ENCODE data around the gene FANCM.

FANCM gene, protein sequence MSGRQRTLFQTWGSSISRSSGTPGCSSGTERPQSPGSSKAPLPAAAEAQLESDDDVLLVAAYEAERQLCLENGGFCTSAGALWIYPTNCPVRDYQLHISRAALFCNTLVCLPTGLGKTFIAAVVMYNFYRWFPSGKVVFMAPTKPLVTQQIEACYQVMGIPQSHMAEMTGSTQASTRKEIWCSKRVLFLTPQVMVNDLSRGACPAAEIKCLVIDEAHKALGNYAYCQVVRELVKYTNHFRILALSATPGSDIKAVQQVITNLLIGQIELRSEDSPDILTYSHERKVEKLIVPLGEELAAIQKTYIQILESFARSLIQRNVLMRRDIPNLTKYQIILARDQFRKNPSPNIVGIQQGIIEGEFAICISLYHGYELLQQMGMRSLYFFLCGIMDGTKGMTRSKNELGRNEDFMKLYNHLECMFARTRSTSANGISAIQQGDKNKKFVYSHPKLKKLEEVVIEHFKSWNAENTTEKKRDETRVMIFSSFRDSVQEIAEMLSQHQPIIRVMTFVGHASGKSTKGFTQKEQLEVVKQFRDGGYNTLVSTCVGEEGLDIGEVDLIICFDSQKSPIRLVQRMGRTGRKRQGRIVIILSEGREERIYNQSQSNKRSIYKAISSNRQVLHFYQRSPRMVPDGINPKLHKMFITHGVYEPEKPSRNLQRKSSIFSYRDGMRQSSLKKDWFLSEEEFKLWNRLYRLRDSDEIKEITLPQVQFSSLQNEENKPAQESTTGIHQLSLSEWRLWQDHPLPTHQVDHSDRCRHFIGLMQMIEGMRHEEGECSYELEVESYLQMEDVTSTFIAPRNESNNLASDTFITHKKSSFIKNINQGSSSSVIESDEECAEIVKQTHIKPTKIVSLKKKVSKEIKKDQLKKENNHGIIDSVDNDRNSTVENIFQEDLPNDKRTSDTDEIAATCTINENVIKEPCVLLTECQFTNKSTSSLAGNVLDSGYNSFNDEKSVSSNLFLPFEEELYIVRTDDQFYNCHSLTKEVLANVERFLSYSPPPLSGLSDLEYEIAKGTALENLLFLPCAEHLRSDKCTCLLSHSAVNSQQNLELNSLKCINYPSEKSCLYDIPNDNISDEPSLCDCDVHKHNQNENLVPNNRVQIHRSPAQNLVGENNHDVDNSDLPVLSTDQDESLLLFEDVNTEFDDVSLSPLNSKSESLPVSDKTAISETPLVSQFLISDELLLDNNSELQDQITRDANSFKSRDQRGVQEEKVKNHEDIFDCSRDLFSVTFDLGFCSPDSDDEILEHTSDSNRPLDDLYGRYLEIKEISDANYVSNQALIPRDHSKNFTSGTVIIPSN (N-terminal part only)

DNA sequence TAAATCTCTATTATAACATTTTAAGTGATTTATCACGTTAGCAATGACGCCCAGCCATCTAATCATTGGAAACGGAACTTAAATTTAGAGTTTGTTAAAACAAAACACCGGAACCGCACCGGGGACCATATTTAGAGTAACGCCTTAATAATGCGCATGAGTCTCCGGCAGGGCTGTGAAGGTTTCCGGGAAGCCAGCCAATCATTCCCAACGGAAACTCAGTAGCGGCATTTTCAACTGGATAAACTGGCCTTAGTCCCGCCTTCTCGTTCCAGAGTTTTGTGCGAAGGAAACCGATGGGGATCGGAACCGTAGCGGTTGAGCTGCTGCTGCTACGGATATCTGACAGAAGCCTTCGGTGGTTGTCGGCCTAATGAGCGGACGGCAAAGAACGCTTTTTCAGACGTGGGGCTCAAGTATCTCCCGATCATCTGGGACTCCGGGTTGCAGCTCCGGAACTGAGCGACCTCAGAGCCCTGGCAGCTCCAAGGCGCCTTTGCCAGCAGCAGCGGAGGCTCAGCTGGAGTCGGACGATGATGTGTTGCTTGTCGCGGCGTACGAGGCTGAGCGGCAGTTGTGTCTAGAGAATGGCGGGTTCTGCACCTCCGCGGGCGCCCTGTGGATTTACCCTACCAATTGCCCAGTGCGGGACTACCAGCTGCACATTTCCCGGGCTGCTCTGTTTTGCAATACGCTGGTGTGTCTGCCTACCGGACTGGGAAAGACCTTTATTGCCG, at the start of gene FANCM:
Gene FANCM (plus strand): TSS at position 272 of the 737 bp plus-strand sequence. CDS start 102 bp downstream, at position 374.
- TF ChIP-seq, protein P1, sequence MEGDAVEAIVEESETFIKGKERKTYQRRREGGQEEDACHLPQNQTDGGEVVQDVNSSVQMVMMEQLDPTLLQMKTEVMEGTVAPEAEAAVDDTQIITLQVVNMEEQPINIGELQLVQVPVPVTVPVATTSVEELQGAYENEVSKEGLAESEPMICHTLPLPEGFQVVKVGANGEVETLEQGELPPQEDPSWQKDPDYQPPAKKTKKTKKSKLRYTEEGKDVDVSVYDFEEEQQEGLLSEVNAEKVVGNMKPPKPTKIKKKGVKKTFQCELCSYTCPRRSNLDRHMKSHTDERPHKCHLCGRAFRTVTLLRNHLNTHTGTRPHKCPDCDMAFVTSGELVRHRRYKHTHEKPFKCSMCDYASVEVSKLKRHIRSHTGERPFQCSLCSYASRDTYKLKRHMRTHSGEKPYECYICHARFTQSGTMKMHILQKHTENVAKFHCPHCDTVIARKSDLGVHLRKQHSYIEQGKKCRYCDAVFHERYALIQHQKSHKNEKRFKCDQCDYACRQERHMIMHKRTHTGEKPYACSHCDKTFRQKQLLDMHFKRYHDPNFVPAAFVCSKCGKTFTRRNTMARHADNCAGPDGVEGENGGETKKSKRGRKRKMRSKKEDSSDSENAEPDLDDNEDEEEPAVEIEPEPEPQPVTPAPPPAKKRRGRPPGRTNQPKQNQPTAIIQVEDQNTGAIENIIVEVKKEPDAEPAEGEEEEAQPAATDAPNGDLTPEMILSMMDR (IDR thresholded peaks at IDR 0.05; ENCODE audit: control insufficient read depth, extremely low read depth, insufficient read depth): no peak
- H3K4me3 ChIP-seq (ENCODE audit: low read depth, low read length): peak within 1 kb of the TSS; percentile 63
- DNase-seq (ENCODE audit: low read depth): peak; percentile 98

DNA sequence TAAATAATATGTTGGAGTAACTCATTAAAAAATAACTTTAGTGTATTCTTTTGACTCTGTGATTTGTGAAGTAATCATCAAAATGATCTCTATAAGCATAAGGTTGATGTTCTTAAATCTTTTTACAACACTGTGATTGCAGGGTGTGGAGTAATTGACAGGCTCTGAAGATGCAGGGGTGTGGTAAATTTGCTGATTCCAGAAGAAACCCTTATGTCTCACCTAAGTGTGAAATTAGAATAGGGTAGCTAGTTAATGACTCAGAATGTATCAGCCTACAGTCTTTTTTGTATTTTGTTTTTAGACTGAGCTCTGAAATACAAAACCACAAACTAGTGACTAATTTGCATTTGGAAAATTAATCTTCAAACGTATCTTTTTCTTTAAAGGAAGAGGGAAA, 45.9 kb upstream of the FANCM start:
- no peak for DNase-seq (ENCODE audit: low read depth)

DNA sequence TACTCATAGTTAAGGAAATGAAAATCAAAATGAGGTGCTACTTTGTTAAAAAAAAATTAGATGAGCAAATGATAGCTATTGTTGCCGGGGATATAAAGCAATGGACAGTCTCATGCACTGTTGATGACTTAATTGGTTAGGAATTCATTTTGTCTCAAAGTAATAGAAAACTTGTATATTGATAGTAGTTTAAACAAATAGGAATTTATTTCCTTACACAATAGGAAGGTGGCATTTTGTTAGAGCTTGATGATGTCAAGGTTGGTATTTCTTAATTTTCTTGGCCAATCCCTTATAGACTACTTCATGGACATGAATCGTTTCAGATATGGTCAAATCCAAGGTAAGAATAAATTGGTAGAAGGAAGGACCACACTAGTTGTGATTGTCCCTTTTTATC, 44.0 kb upstream of the FANCM start:
- TF ChIP-seq, protein P1 (IDR thresholded peaks at IDR 0.05; ENCODE audit: control insufficient read depth, extremely low read depth, insufficient read depth): no peak
- DNase-seq (ENCODE audit: low read depth): no peak
- H3K4me3 ChIP-seq (ENCODE audit: low read depth, low read length): no peak overlapping the region

More for the DNA sequence above, 45.9 kb upstream of the FANCM start:
- TF ChIP-seq, protein P1 (IDR thresholded peaks at IDR 0.05; ENCODE audit: control insufficient read depth, extremely low read depth, insufficient read depth): no peak
- no peak overlapping the region for H3K4me3 ChIP-seq (ENCODE audit: low read depth, low read length)

DNA sequence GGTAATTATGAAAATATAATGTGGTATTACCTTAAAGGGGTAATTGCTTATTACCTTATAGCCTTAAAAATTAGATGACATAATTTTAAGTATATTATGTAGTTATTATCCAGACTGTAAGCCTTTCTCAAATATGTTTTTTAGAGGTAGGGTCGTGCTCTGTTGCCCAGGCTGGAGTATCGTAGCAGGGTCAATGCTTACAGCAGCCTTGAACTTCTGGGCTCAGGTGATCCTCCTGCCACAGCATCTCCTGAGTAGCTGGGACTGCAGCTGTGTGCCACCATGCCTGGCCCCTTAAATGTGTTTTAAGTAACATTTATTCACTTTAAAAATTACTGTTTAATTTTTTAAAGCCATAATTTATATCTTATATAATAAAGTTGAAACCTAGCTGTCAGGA, 41.5 kb upstream of the FANCM start:
- no peak overlapping the region for H3K4me3 ChIP-seq (ENCODE audit: low read depth, low read length)
- DNase-seq (ENCODE audit: low read depth): no peak
- TF ChIP-seq, protein P1 (IDR thresholded peaks at IDR 0.05; ENCODE audit: control insufficient read depth, extremely low read depth, insufficient read depth): no peak

DNA sequence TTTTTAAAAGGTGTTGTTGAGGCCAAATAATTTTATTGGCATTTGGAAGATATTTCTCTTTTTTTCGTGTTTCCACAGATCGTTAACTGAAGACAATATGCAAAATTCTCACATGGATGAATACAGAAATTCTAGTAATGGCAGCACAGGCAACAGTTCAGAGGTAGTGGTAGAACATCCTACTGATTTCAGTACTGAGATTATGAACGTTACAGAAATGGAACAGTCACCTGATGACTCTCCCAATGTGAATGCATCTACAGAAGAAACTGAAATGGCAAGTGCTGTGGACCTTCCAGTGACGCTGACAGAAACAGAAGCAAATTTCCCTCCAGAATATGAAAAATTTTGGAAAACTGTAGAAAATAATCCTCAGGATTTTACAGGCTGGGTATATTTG, 40.6 kb upstream of the FANCM start:
- no peak for DNase-seq (ENCODE audit: low read depth)
- H3K4me3 ChIP-seq (ENCODE audit: low read depth, low read length): no peak overlapping the region
- TF ChIP-seq, protein P1 (IDR thresholded peaks at IDR 0.05; ENCODE audit: control insufficient read depth, extremely low read depth, insufficient read depth): no peak

DNA sequence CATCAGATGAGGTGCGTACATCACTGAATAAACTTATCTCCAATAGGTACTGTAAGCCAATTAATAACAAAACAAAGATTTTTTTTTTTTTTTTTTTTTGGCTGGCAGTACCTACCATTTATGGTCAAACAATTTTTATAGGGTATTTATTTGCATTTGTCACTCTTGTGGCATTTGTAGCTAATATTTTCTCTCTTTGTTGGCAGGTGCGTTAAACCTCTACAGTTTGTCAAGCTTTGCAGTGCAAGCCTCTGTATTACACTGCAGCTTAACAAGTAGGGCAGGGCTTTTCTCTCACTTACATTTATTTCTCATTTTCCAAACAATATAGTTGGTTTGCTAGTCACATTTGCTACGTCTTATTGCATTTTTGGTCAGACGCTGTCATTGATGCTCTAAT, 39.5 kb upstream of the FANCM start:
- peak; percentile 89 for DNase-seq (ENCODE audit: low read depth)
- TF ChIP-seq, protein P1 (IDR thresholded peaks at IDR 0.05; ENCODE audit: control insufficient read depth, extremely low read depth, insufficient read depth): no peak
- no peak overlapping the region for H3K4me3 ChIP-seq (ENCODE audit: low read depth, low read length)
